ENCODE measurements around the gene SMNDC1.
"Not testable (repeated sequence)": the region's sequence is repeated elsewhere in the genome, so short reads cannot be mapped to it uniquely, and the experiment has no call there.

Gene SMNDC1

GRCh38 chr10:110337906-110338305 lies 33.2 kb upstream of the SMNDC1 start:
- TF ChIP-seq CTCF (IDR thresholded peaks at IDR 0.05; ENCODE audit: extremely low read depth, missing control alignments) = no peak

GRCh38 chr10:110337401-110337800 lies 32.7 kb upstream of the SMNDC1 start:
- TF ChIP-seq CTCF (IDR thresholded peaks at IDR 0.05; ENCODE audit: extremely low read depth, missing control alignments) = no peak
- DNase-seq (ENCODE audit: low spot score) = no peak

More at GRCh38 chr10:110337906-110338305, 33.2 kb upstream of the SMNDC1 start:
- DNase-seq (ENCODE audit: low spot score) = no peak

GRCh38 chr10:110336111-110336721 lies 31.5 kb upstream of the SMNDC1 start:
- TF ChIP-seq CTCF (IDR thresholded peaks at IDR 0.05; ENCODE audit: extremely low read depth, missing control alignments) = no peak
- DNase-seq (ENCODE audit: low spot score) = no peak

GRCh38 chr10:110335314-110336064 lies 30.8 kb upstream of the SMNDC1 start:
- no peak for TF ChIP-seq CTCF (IDR thresholded peaks at IDR 0.05; ENCODE audit: extremely low read depth, missing control alignments)
- no peak for DNase-seq (ENCODE audit: low spot score)

- TF ChIP-seq CTCF (IDR thresholded peaks at IDR 0.05; ENCODE audit: extremely low read depth, missing control alignments) = no peak
- DNase-seq (ENCODE audit: low spot score) = no peak
Measured at GRCh38 chr10:110334061-110334656, 29.4 kb upstream of the SMNDC1 start.

GRCh38 chr10:110331226-110331795 lies 26.6 kb upstream of the SMNDC1 start:
- not testable (repeated sequence) for DNase-seq (ENCODE audit: low spot score)

GRCh38 chr10:110330675-110331074 lies 26.0 kb upstream of the SMNDC1 start:
- TF ChIP-seq CTCF (IDR thresholded peaks at IDR 0.05; ENCODE audit: extremely low read depth, missing control alignments) = no peak
- no peak for DNase-seq (ENCODE audit: low spot score)

Data from GM20000 (cell line).